NB4 (cell line): ENCODE measurements around the gene TNFSF13.

ENCODE experiments used
- CTCF ChIP-seq: IDR thresholded peaks from one replicate; pipeline ENCODE4 v1.5.1; 2012; ENCODE audit warnings: low read depth, low read length
- MYC ChIP-seq: IDR thresholded peaks from 2 replicates; pipeline ENCODE4 v1.6.1; 2011; ENCODE audit warnings: low read depth, low read length

- TF ChIP-seq CTCF (no peak), MYC (no peak)
Observed at GRCh38 chr17:7576432-7576937, 17.9 kb downstream of the TNFSF13 start.
